KBM-7 (cell line): ENCODE results near the gene PHKA1.
A peak's percentile ranks its signal among the peaks of the same experiment; 100 is the strongest.
"Not testable (repeated sequence)": the region's sequence is repeated elsewhere in the genome, so short reads cannot be mapped to it uniquely, and the experiment has no call there.

ENCODE experiments used
- DNase-seq: peaks from one replicate; pipeline ENCODE4 v3.0.0-alpha.2; 2015
- in situ Hi-C: fragments of 300-500 bp; cut with MboI; formaldehyde crosslinking; loops from 2 replicates; pipeline ENCODE4 v1.14.3; 2020; ENCODE audit warnings: low sequenced_read_pairs, low pct_unique_long_range_greater_than_20kb, mixed read lengths

Gene PHKA1

GRCh38 chrX:72591038-72591437 is 123.1 kb downstream of the PHKA1 start:
- DNase-seq, in situ Hi-C loops: not testable (repeated sequence)

DNA sequence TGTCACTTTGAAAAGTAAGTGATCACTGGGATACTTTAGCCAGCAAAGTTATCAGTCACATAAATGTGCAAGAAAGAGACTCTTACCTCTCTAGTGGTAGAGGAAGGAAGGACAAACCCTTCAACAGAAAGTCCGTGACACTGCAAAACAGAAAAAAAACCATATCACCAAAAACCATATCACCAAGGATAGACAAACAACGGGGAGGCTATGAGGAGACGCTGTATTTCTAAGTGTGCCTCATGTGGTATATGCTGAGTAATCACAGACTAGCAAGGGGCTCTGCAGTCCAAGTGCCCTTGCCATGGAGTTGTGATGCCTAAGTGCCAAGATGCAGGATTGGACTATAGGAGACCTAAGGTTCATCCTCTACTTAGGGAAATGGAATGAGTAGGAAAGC is 129.9 kb downstream of the PHKA1 start:
- in situ Hi-C loops = no loop called here

GRCh38 chrX:72576141-72576894 is 137.8 kb downstream of the PHKA1 start:
- DNase-seq = peak; percentile 49

More for the DNA sequence above, 129.9 kb downstream of the PHKA1 start:
- no peak for DNase-seq

GRCh38 chrX:72573158-72573511 is 141.0 kb downstream of the PHKA1 start:
- DNase-seq = no peak
- in situ Hi-C loops = no loop called here

More at GRCh38 chrX:72576141-72576894, 137.8 kb downstream of the PHKA1 start:
- in situ Hi-C loops = no loop called here

- in situ Hi-C loops = no loop called here
- DNase-seq = peak; percentile 91
Measured at GRCh38 chrX:72572248-72573157, 141.6 kb downstream of the PHKA1 start, which contains the start of gene HDAC8. Gene HDAC8 (minus strand): TSS chrX:72572843. CDS start chrX:72572761, 82 bp downstream.

GRCh38 chrX:72569786-72570185 is 144.3 kb downstream of the PHKA1 start:
- in situ Hi-C loops = no loop called here
- DNase-seq = no peak

GRCh38 chrX:72568406-72569092 is 145.6 kb downstream of the PHKA1 start:
- in situ Hi-C loops = no loop called here

GRCh38 chrX:72566448-72566847 is 147.7 kb downstream of the PHKA1 start:
- in situ Hi-C loops = no loop called here
- DNase-seq = no peak

More at GRCh38 chrX:72568406-72569092, 145.6 kb downstream of the PHKA1 start:
- DNase-seq = no peak

GRCh38 chrX:72559655-72560054 is 154.5 kb downstream of the PHKA1 start:
- in situ Hi-C loops, DNase-seq: not testable (repeated sequence)

- in situ Hi-C loops = no loop called here
Measured at GRCh38 chrX:72554448-72555140, 159.5 kb downstream of the PHKA1 start.

GRCh38 chrX:72552443-72552842 is 161.7 kb downstream of the PHKA1 start:
- DNase-seq, in situ Hi-C loops: not testable (repeated sequence)

More at GRCh38 chrX:72554448-72555140, 159.5 kb downstream of the PHKA1 start:
- no peak for DNase-seq

DNA sequence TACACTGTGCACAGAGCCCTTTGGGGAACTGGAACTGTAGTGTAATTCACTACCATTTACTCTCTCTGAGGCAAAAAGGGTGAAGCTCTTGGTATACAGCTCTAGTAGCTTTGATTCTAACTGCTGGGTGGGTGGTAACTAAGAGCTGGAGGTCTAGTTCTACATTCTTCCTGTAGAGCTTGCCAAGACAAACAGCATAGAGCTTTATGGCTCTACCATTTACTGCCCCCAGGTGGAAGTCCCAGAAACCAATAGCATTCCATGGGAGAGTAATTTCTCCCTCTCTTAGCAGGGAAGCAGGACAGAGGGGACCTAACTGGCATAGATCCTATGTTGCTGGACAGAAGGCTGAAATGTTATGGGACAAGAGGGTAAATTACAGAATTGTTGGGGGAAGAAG is 168.1 kb downstream of the PHKA1 start:
- DNase-seq = no peak
- in situ Hi-C loops = loop anchor here (10.0 kb wide), 1 partner anchor 241 kb away; the partner anchor contains the start of gene CITED1

DNA sequence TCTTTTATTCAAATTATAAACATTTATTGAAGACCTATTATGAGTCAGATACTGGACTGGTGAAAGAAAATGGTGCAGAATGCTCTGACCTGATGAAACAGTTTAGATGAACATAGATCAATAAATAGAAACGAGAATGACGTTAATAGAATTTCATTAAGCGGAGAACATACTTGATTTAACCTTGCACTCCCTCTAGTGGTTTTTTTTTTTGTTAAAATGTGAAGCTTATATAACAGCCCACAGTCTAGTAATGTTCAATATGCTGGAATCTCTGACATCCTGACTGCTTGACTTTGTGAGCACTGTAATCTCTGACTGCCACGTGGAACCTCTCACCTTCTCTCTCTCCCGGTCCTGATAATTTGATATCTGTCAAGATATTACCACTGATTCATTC is 173.8 kb downstream of the PHKA1 start:
- in situ Hi-C loops = loop anchor here (10.0 kb wide), 1 partner anchor 236 kb away; the partner anchor contains the start of gene CITED1
- peak; percentile 37 for DNase-seq

DNA sequence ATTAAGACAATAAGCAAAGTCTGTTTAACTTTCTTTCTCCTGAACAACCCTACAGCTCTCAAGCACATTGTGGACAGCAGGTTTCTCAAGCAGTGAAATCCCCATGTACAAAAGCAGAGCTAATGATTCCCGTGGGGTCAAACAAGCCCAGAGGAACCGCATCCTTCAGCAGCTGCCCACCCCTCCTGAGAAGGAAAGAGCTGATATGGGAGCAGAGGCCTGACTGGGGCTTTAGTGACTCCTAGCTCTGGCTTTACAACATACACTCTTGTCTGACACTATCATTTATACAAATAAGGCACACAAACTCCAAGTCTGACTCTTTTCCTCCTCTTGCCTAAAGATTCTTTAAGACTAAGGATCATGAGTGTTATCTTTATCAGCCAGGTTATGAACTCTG is 174.3 kb downstream of the PHKA1 start:
- in situ Hi-C loops = loop anchor here (10.0 kb wide), 1 partner anchor 235 kb away; the partner anchor contains the start of gene CITED1
- DNase-seq = no peak

DNA sequence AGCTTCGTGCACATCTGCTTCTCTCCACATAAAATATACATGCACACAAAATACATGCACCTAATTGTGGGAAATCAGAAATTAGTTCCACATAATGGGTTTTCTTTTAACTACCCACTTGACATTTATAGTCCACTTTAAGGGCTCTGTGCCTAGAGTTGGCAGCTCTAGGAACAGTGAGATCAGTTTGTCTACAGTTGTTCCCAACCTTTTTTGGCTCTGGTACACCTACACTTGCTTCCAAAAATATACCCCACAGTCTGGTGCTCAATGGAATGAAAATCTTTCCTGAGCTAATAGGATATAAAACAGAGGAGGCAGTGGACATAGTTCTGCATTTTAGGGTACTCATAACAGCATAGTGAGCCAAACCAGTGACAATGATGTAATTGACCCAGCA is 177.6 kb downstream of the PHKA1 start:
- in situ Hi-C loops = no loop called here
- no peak for DNase-seq

- no peak for DNase-seq
- in situ Hi-C loops = no loop called here
Measured at GRCh38 chrX:72532366-72532765, 181.7 kb downstream of the PHKA1 start.
